ENCODE results near the gene CORO1A.

DNA sequence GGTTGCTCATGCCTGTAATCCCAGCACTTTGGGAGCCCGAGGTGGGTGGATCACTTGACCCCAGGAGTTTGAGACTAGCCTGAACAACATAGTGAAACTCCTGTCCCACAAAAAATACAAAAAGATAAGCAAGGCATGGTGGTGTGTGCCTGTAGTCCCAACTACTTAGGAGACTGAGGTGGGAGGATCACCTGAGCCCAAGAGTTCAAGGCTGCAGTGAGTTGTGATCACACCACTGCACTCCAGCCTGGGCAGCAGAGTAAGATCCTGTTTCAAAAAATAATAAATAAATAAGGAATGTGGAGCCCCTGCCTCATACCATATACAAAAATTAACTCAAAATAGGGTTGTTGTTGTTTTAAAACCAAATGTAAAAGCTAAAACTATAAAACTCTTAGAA is 26.2 kb upstream of the CORO1A start:
- TF ChIP-seq, protein P1, sequence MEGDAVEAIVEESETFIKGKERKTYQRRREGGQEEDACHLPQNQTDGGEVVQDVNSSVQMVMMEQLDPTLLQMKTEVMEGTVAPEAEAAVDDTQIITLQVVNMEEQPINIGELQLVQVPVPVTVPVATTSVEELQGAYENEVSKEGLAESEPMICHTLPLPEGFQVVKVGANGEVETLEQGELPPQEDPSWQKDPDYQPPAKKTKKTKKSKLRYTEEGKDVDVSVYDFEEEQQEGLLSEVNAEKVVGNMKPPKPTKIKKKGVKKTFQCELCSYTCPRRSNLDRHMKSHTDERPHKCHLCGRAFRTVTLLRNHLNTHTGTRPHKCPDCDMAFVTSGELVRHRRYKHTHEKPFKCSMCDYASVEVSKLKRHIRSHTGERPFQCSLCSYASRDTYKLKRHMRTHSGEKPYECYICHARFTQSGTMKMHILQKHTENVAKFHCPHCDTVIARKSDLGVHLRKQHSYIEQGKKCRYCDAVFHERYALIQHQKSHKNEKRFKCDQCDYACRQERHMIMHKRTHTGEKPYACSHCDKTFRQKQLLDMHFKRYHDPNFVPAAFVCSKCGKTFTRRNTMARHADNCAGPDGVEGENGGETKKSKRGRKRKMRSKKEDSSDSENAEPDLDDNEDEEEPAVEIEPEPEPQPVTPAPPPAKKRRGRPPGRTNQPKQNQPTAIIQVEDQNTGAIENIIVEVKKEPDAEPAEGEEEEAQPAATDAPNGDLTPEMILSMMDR (IDR thresholded peaks at IDR 0.05), result no peak
- no peak for TF ChIP-seq EZH2 (IDR thresholded peaks at IDR 0.05)
